OCI-LY3 (cell line): Measurements from ENCODE around the gene IGHMBP2.

Experiments
- H2AFZ ChIP-seq: fragments of 200-600, 300-600 bp; shearing (Covaris generic); 2 replicates; pipeline ENCODE4 v1.6.0; 2014; ENCODE audit warnings: antibody characterized with exemption, low read depth, low read length
- H3K27ac ChIP-seq: fragments of 200-600, 300-600 bp; sonication (generic); 2 replicates; pipeline ENCODE4 v1.5.1; 2014; ENCODE audit warnings: mild to moderate bottlenecking, low read length, moderate library complexity, mixed read lengths
- H3K27me3 ChIP-seq: fragments of 200-600, 300-600 bp; sonication (generic); 2 replicates; pipeline ENCODE4 v1.6.1; 2014; ENCODE audit warnings: low read depth, low read length, mixed read lengths
- H3K36me3 ChIP-seq: fragments of 200-600, 300-600 bp; sonication (generic); replicated peaks from 2 replicates; pipeline ENCODE3; 2014; ENCODE audit warnings: low read depth, low read length, mixed read lengths
- H3K4me1 ChIP-seq: fragments of 300-600, 200-600 bp; sonication (generic); 2 replicates; pipeline ENCODE4 v1.6.1; 2014; ENCODE audit warnings: low read length, mixed read lengths
- H3K4me2 ChIP-seq: fragments of 200-600, 300-600 bp; sonication (generic); 2 replicates; pipeline ENCODE4 v1.6.1; 2014; ENCODE audit warnings: low read length, mixed read lengths
- H3K4me3 ChIP-seq: fragments of 300-600, 200-600 bp; sonication (generic); 2 replicates; pipeline ENCODE4 v1.5.1; 2014; ENCODE audit warnings: antibody characterized with exemption, mild to moderate bottlenecking, low read length, moderate library complexity
- H3K79me2 ChIP-seq: fragments of 300-600, 200-600 bp; shearing (Covaris generic); 2 replicates; pipeline ENCODE4 v1.6.1; 2014; ENCODE audit warnings: mild to moderate bottlenecking, low read length, mixed read lengths
- H3K9ac ChIP-seq: fragments of 300-600, 200-600 bp; shearing (Covaris generic); 2 replicates; pipeline ENCODE4 v1.6.0; 2014; ENCODE audit warnings: mild to moderate bottlenecking, low read length, moderate library complexity
- H3K9me3 ChIP-seq: fragments of 200-600, 300-600 bp; shearing (Covaris generic); 2 replicates; pipeline ENCODE4 v1.6.1; 2014; ENCODE audit warnings: low read length, mixed read lengths; ENCODE audit not compliant: insufficient read depth
- H4K20me1 ChIP-seq: fragments of 200-600, 300-600 bp; sonication (generic); 2 replicates; pipeline ENCODE4 v1.6.1; 2016; ENCODE audit warnings: low read length, mixed read lengths; ENCODE audit not compliant: insufficient read depth
- CTCF ChIP-seq: fragments of 200-600, 300-600 bp; sonication (generic); IDR thresholded peaks from 2 replicates; pipeline ENCODE4 v1.5.1; 2014; ENCODE audit warnings: antibody characterized with exemption, low read length, low read depth
- EZH2phosphoT487 ChIP-seq: fragments of 200-600 bp; shearing (Covaris generic); IDR thresholded peaks from 2 replicates; pipeline ENCODE4 v1.6.1; 2018; ENCODE audit warnings: antibody characterized with exemption, mixed run types, low read depth

Gene IGHMBP2

GRCh38 chr11:68966894-68967780 lies 63.4 kb downstream of the IGHMBP2 start:
- H3K36me3 ChIP-seq: no peaks in the 10 kb centered on the region
- no peaks in the 10 kb centered on the region for H3K79me2 ChIP-seq
- TF ChIP-seq EZH2phosphoT487: no peak
- TF ChIP-seq CTCF: no peak
- no peak overlapping the region for H3K4me2 ChIP-seq
- H3K9ac ChIP-seq: no peak overlapping the region
- H4K20me1 ChIP-seq: no peaks in the 10 kb centered on the region
- no peak overlapping the region for H3K4me3 ChIP-seq
- H3K27ac ChIP-seq: no peak overlapping the region
- H3K9me3 ChIP-seq: no peaks in the 10 kb centered on the region
- H2AFZ ChIP-seq: no peak overlapping the region
- H3K27me3 ChIP-seq: peaks cover 27% of the 10 kb centered on the region
- no peaks in the 10 kb centered on the region for H3K4me1 ChIP-seq

- Histone ChIP-seq H3K27ac (no peak overlapping the region), H3K4me1 (no peaks in the 10 kb centered on the region), H3K4me3 (no peak overlapping the region), H3K9ac (no peak overlapping the region), H3K27me3 (peaks cover 32% of the 10 kb centered on the region), H3K79me2 (no peaks in the 10 kb centered on the region), H3K9me3 (no peaks in the 10 kb centered on the region), H4K20me1 (no peaks in the 10 kb centered on the region), H2AFZ (no peak overlapping the region), H3K36me3 (no peaks in the 10 kb centered on the region), H3K4me2 (no peak overlapping the region)
- no peak for TF ChIP-seq EZH2phosphoT487
- no peak for TF ChIP-seq CTCF
Observed at GRCh38 chr11:68968306-68969250, 64.9 kb downstream of the IGHMBP2 start.

GRCh38 chr11:68969386-68969785 lies 65.7 kb downstream of the IGHMBP2 start:
- Histone ChIP-seq H2AFZ (no peak overlapping the region), H3K79me2 (no peaks in the 10 kb centered on the region), H4K20me1 (no peaks in the 10 kb centered on the region), H3K9me3 (no peaks in the 10 kb centered on the region), H3K36me3 (no peaks in the 10 kb centered on the region), H3K4me2 (no peak overlapping the region), H3K4me1 (no peaks in the 10 kb centered on the region), H3K9ac (no peak overlapping the region), H3K4me3 (no peak overlapping the region), H3K27me3 (peaks cover 34% of the 10 kb centered on the region), H3K27ac (no peak overlapping the region)
- no peak for TF ChIP-seq CTCF
- TF ChIP-seq EZH2phosphoT487: no peak
